Right cardiac atrium (tissue), 5 donors: ENCODE data around the gene SCAF11. TPM values are rescaled to one million over a fixed set of nuclear protein-coding genes. Genes with fewer than 3 reads are reported as not detected.
A peak's percentile ranks its signal among the peaks of the same experiment; 100 is the strongest.

ENCODE experiments used
- ATAC-seq, 2 donors: fragments of 200-7000 bp; cut with Tn5 transposase; one replicate each; pipeline versions ENCODE4 v1.8.0 to v1.9.1; 2020; ENCODE audit warnings: moderate library complexity in 2 of 2, mild to moderate bottlenecking in 1 of 2
- DNase-seq, 3 donors: peaks; one replicate each; pipeline ENCODE4 v3.0.0-alpha.2; 2020
- H3K27ac ChIP-seq: one replicate; pipeline ENCODE4 v1.5.1; 2013; ENCODE audit warnings: mild to moderate bottlenecking, low read length, control low read depth, moderate library complexity
- H3K27me3 ChIP-seq: one replicate; pipeline ENCODE4 v1.6.1; 2013; ENCODE audit not compliant: control insufficient read depth, insufficient read depth
- H3K4me1 ChIP-seq: one replicate; pipeline ENCODE4 v1.6.1; 2013; ENCODE audit warnings: low read length; ENCODE audit not compliant: control insufficient read depth, insufficient read depth
- H3K4me3 ChIP-seq: one replicate; pipeline ENCODE4 v1.5.1; 2013; ENCODE audit warnings: low read length, control low read depth
- H3K9me3 ChIP-seq: one replicate; pipeline ENCODE4 v1.6.1; 2013; ENCODE audit warnings: low read length; ENCODE audit not compliant: control insufficient read depth
- WGBS: extraction: QIAGEN DNeasy Blood & Tissue Kit; methylation state at CpG from one replicate; pipeline ENCODE4 v1.1.7; 2013; 5-methylcytosine and 5-hydroxymethylcytosine counted together
- intact Hi-C, 4 donors: fragments of 100-400 bp; cut with DNase I; formaldehyde crosslinking; loops; one replicate each; pipeline versions ENCODE4 v1.11.0 to v1.14.0; 2022 to 2023
- polyA plus RNA-seq: library from polyadenylated mRNA; stranded (reverse); fragments of 200-250 nt; gene quantifications from one replicate; pipeline ENCODE4 v1.2.3, GENCODE V29; 2013
- total RNA-seq, 4 donors: library from RNA; stranded (reverse); fragmentation: NEBNext Ultra II Directional; extraction: Animal tissue kit (Norgen Biotek cat#: 25700); gene quantifications; one replicate each; pipeline ENCODE4 v1.2.1, GENCODE V29; 2021
- donor health status: healthy with polysubstance abuse.
- donor health status: DM: no; HTN: yes; CAD: no.
- donor health status: DM: no; HTN: no; CAD: no.
- donor health status: DM: no; HTN: yes; CAD: no; lungs with severe emphysema.
- donor health status: DM: yes; HTN: yes; CAD: no.

The SCAF11 gene
- total and polyA plus RNA-seq, 5 donors: 23.5 to 93.7 (median 82.3) TPM

DNA sequence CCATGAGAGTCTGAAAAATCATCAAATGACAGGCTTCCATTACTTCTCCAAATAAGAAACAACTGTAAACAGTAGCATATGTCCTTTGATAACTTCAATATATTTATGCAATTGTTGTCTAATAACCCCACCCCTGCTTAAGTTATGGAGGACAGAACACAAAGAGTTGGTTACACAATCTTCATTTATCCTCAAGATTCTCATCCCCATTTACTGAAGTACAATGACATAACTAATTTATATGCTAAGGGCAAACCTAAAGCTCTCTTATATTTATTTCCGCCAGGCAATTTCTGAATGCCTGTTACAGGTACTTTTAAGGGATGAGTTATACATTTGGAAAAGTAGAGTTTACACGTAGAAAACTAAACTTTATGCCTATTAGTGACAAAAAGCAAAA lies 12.3 kb downstream of the SCAF11 start:
- Histone ChIP-seq H3K27me3 (no peaks in the 10 kb centered on the region), H3K4me1 (peaks cover 8% of the 10 kb centered on the region), H3K4me3 (no peak overlapping the region), H3K9me3 (no peaks in the 10 kb centered on the region), H3K27ac (no peak overlapping the region)
- ATAC-seq (no peak), DNase-seq (no peak)
- intact Hi-C loops: no loop called here
- WGBS: 86% methylated on average over 2 of the region's 2 CpGs

DNA sequence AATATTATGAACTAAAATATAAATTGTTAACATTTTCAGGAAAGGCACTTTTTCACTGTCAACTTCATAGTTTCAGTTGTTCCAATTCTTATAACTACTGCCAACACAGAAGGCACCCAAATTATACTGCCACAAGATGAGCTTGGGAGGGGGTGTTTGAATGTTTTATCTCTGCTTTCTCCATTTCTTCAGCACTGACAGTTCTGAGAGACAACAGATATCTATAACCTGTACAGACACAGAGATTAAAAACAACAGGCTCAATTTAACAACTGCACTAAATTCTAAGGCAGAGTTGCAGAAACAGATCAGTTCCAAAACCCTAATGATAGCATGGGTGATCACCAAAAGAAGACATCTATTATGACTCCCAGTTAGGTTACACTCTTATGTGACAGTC lies 12.8 kb downstream of the SCAF11 start:
- no peaks in the 10 kb centered on the region for H3K9me3 ChIP-seq
- H3K27ac ChIP-seq: no peak overlapping the region
- H3K4me1 ChIP-seq: peaks cover 8% of the 10 kb centered on the region
- H3K27me3 ChIP-seq: no peaks in the 10 kb centered on the region
- ATAC-seq: no peak
- H3K4me3 ChIP-seq: no peak overlapping the region
- no peak for DNase-seq
- intact Hi-C loops: no loop called here

GRCh38 chr12:45975506-45975905 lies 14.9 kb downstream of the SCAF11 start:
- WGBS: 86% methylated on average over 6 of the region's 6 CpGs
- Histone ChIP-seq H3K27me3 (no peaks in the 10 kb centered on the region), H3K4me1 (peaks cover 7% of the 10 kb centered on the region), H3K9me3 (no peaks in the 10 kb centered on the region), H3K27ac (peak overlapping the region; percentile 20), H3K4me3 (no peak overlapping the region)
- peak in 1 of 2 donors; percentile 47 for ATAC-seq
- intact Hi-C loops: no loop called here
- DNase-seq: no peak

DNA sequence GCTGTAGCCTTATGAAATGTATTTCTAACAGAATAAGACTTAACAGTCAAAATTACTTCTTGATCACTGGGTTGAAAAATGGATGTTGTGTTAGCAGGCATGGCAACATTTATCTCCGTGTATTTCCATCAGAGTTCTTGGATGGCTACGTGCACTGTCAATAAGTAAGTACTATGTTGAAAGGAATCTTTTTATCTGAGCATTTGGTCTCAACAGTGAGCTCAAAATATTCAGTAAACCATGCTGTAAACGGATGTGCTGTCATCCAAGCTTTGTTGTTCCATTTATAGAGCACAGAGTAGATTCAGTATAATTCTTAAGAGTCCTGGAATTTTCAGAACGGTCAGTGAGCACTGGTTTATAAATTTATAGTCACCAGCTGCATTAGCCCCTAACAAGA lies 15.5 kb downstream of the SCAF11 start:
- H3K27ac ChIP-seq: peak overlapping the region; percentile 20
- peaks cover 7% of the 10 kb centered on the region for H3K4me1 ChIP-seq
- no peak for DNase-seq
- intact Hi-C loops: no loop called here
- ATAC-seq: peak; percentile 30 to 34
- H3K27me3 ChIP-seq: no peaks in the 10 kb centered on the region
- no peak overlapping the region for H3K4me3 ChIP-seq
- H3K9me3 ChIP-seq: no peaks in the 10 kb centered on the region
- WGBS: 34% methylated on average over 4 of the region's 4 CpGs

- Histone ChIP-seq H3K4me1 (peaks cover 7% of the 10 kb centered on the region), H3K27me3 (no peaks in the 10 kb centered on the region), H3K27ac (no peak overlapping the region), H3K4me3 (no peak overlapping the region), H3K9me3 (no peaks in the 10 kb centered on the region)
- intact Hi-C loops: no loop called here
- ATAC-seq (no peak), DNase-seq (no peak)
Observed at GRCh38 chr12:45974171-45974719, 16.1 kb downstream of the SCAF11 start.

- WGBS: 39% methylated on average over 2 of the region's 2 CpGs
- Histone ChIP-seq H3K27me3 (no peaks in the 10 kb centered on the region), H3K4me3 (no peak overlapping the region), H3K4me1 (peaks cover 6% of the 10 kb centered on the region), H3K9me3 (no peaks in the 10 kb centered on the region), H3K27ac (no peak overlapping the region)
- intact Hi-C loops: no loop called here
- DNase-seq (no peak), ATAC-seq (peak in 1 of 2 donors; percentile 34)
Observed at GRCh38 chr12:45973526-45973925, 16.8 kb downstream of the SCAF11 start.

DNA sequence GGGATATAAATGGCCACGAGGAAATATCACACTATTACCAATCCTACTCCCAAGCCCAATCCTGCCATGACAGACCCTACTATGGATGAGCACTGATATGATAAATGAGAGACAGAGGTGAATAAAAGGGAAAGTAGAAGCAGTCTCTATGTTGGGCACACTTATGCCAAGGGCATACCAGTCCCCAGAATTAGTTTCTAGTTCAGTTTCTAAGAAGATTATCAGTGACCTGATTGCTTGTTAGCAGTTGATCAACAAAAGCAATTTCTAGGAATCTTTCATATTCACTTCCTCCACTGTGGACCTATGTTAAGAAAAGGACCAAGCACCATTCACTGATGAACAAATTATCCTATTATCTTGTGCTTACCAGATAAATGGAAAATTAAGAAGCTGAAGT lies 20.0 kb downstream of the SCAF11 start:
- 94% methylated on average over 1 of the region's 1 CpG for WGBS
- ATAC-seq: no peak
- no peak for DNase-seq
- H3K4me3 ChIP-seq: no peak overlapping the region
- intact Hi-C loops: no loop called here
- H3K27ac ChIP-seq: no peak overlapping the region
- H3K4me1 ChIP-seq: peaks cover 10% of the 10 kb centered on the region
- H3K27me3 ChIP-seq: no peaks in the 10 kb centered on the region
- H3K9me3 ChIP-seq: no peaks in the 10 kb centered on the region

DNA sequence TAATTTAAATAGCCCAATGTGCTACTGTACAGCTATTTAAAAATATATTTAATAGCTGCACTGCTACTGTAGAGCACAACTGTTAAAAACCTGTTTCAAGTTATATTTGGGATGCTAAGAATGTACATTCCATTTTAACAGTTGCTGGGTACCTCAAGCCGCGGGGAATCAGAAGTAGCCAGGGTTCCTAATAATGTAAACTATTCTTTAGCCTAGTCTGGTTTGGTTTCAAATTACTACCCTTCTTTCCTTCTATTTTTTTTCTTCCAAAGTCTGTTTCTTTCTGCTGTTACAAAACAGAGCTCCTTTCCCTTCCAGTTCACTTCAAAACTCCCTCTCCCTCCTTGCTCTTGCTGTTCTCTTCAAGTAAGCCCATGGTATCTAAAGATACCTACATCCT lies 21.3 kb downstream of the SCAF11 start:
- no peak for ATAC-seq
- WGBS: 30% methylated on average over 2 of the region's 2 CpGs
- intact Hi-C loops: no loop called here

GRCh38 chr12:45966486-45966885 lies 23.9 kb downstream of the SCAF11 start:
- Histone ChIP-seq H3K27me3 (no peaks in the 10 kb centered on the region), H3K4me1 (peaks cover 6% of the 10 kb centered on the region), H3K4me3 (no peak overlapping the region), H3K9me3 (no peaks in the 10 kb centered on the region), H3K27ac (no peak overlapping the region)
- WGBS: 15% methylated on average over 1 of the region's 1 CpG
- ATAC-seq: peak; percentile 77 to 90
- intact Hi-C loops: no loop called here
- no peak for DNase-seq

More for the DNA sequence above, 21.3 kb downstream of the SCAF11 start:
- no peak for DNase-seq
- no peaks in the 10 kb centered on the region for H3K27me3 ChIP-seq
- H3K27ac ChIP-seq: no peak overlapping the region
- H3K4me1 ChIP-seq: peaks cover 8% of the 10 kb centered on the region
- H3K9me3 ChIP-seq: no peaks in the 10 kb centered on the region
- no peak overlapping the region for H3K4me3 ChIP-seq

DNA sequence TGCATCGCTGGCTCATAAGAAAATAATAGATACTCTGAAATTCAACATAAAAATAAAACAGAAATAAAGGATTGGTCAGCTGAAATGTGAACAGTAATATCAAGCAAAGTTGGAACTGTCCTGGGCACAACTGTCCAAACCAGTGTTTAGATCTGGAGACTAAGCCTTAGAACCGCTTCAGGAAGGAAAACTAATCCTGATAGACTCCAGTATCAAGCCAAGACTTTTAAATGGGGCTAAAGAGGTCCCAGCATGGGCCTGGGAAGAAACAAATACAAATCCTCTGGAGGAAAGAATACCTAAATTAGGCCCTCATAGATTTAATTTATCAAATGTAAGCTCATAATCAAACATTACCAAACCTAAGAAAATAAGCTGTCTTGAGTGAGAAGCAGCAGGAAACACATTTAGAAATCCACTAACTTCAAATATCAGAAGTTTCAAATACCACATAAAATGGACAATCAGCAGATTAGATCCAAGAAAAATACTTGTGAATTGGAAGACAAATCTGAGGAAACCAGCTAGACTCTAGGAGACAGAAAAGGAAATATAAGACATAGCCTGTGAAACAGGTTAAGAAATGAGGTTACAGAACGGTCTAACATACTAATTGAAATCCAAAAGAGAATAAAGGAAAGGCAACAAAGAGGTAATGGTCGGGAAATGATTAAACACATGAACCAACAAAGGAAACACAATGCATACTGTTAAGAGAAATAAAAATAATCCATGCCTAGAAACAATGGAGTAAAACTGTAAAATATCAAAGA lies 27.6 kb downstream of the SCAF11 start:
- Histone ChIP-seq H3K27me3 (no peaks in the 10 kb centered on the region), H3K9me3 (no peaks in the 10 kb centered on the region), H3K27ac (no peak overlapping the region), H3K4me1 (peaks cover 5% of the 10 kb centered on the region), H3K4me3 (no peak overlapping the region)
- no peak for DNase-seq
- intact Hi-C loops: no loop called here
- WGBS: 75% methylated on average over 4 of the region's 4 CpGs
- peak in 1 of 2 donors; percentile 60 for ATAC-seq

- ATAC-seq: no peak
- WGBS: 67% methylated on average over 2 of the region's 2 CpGs
- no peak overlapping the region for H3K4me3 ChIP-seq
- H3K27ac ChIP-seq: no peak overlapping the region
- H3K27me3 ChIP-seq: no peaks in the 10 kb centered on the region
- DNase-seq: no peak
- peaks cover 4% of the 10 kb centered on the region for H3K4me1 ChIP-seq
- intact Hi-C loops: no loop called here
- H3K9me3 ChIP-seq: no peaks in the 10 kb centered on the region
Observed at GRCh38 chr12:45959728-45960127, 30.6 kb downstream of the SCAF11 start.
